Epithelial cell of proximal tubule (primary cell): Measurements from ENCODE around the gene ANKMY1. TPM values are rescaled to one million over a fixed set of nuclear protein-coding genes. Genes with fewer than 3 reads are reported as not detected.

ENCODE experiments used
- DNase-seq: peaks from one replicate; pipeline ENCODE4 v3.0.0-alpha.2; 2011; ENCODE audit warnings: low read depth
- H3K4me3 ChIP-seq: 2 replicates; pipeline ENCODE4 v1.5.1; 2011; ENCODE audit warnings: low read depth, mild to moderate bottlenecking, low read length
- CTCF ChIP-seq: conservative IDR thresholded peaks from 2 replicates; pipeline ENCODE4 v1.5.1; 2012; ENCODE audit warnings: low read depth, mild to moderate bottlenecking, low read length
- total RNA-seq: library from RNA; depleted of rRNA; stranded (reverse); fragments of >200 nt; gene quantifications from 2 replicates; pipeline ENCODE4 v1.2.3, GENCODE V29; 2015

Gene ANKMY1
- total RNA-seq, 1 donor from 2014 or later = 4.0 TPM

GRCh38 chr2:240451108-240451611, 106.6 kb downstream of the ANKMY1 start:
- no peak for TF ChIP-seq CTCF
- no peak for DNase-seq
- H3K4me3 ChIP-seq = no peak overlapping the region

GRCh38 chr2:240450532-240451107, 107.2 kb downstream of the ANKMY1 start:
- DNase-seq = no peak
- no peak for TF ChIP-seq CTCF
- H3K4me3 ChIP-seq = no peak overlapping the region

GRCh38 chr2:240449764-240450531, 107.8 kb downstream of the ANKMY1 start:
- H3K4me3 ChIP-seq = no peak overlapping the region
- no peak for TF ChIP-seq CTCF
- no peak for DNase-seq

GRCh38 chr2:240448387-240449274, 109.2 kb downstream of the ANKMY1 start:
- H3K4me3 ChIP-seq = no peak overlapping the region
- no peak for DNase-seq
- TF ChIP-seq CTCF = no peak

- H3K4me3 ChIP-seq = no peak overlapping the region
- no peak for DNase-seq
- TF ChIP-seq CTCF = no peak
These were observed 109.9 kb downstream of the ANKMY1 start for GRCh38 chr2:240447934-240448333.

- no peak for DNase-seq
- no peak overlapping the region for H3K4me3 ChIP-seq
- no peak for TF ChIP-seq CTCF
These were observed 110.5 kb downstream of the ANKMY1 start for GRCh38 chr2:240447331-240447730.
